B cell (primary cell): Measurements from ENCODE around the gene TBL1XR1.

Experiments used
- CTCF ChIP-seq: fragments of 200-600 bp; IDR thresholded peaks from one replicate; pipeline ENCODE4 v1.8.0; 2022; ENCODE audit warnings: antibody characterized with exemption, mild to moderate bottlenecking
- EZH2 ChIP-seq: IDR thresholded peaks from 2 replicates; pipeline ENCODE4 v1.6.1; 2012; ENCODE audit warnings: borderline replicate concordance, low read depth, mild to moderate bottlenecking, moderate library complexity, low read length; ENCODE audit not compliant: insufficient read depth, poor library complexity, severe bottlenecking

GRCh38 chr3:177231242-177231641 is 34.0 kb upstream of the TBL1XR1 start:
- no peak for TF ChIP-seq CTCF
- TF ChIP-seq EZH2: no peak
